ENCODE measurements around the gene NABP2. TPM values are rescaled to one million over a fixed set of nuclear protein-coding genes. Genes with fewer than 3 reads are reported as not detected.
A peak's percentile ranks its signal among the peaks of the same experiment; 100 is the strongest.

The NABP2 gene
- total and polyA plus RNA-seq, 2 donors (not counting 1 experiment from before 2014, with no cell fraction given), result 29.2 to 39.7 TPM

- Histone ChIP-seq H3K27ac (ENCODE audit: insufficient read depth, low read length) (peak overlapping the region; percentile 59), H3K9ac (ENCODE audit: insufficient read depth, low read length) (peak overlapping the region; percentile 71), H3K27me3 (ENCODE audit: control insufficient read depth, insufficient read depth, low read length) (no peaks in the 10 kb centered on the region), H3K36me3 (ENCODE audit: control insufficient read depth, insufficient read depth, low read length) (peaks cover 4% of the 10 kb centered on the region), H2AFZ (ENCODE audit: low read length) (no peak overlapping the region), H3K9me3 (ENCODE audit: control insufficient read depth, insufficient read depth, low read depth, low read length) (no peaks in the 10 kb centered on the region), H3K79me2 (ENCODE audit: control insufficient read depth, insufficient read depth, low read length) (peaks cover 31% of the 10 kb centered on the region), H3K4me2 (ENCODE audit: extremely low read depth, insufficient read depth, low read length) (peak overlapping the region; percentile 80), H4K20me1 (ENCODE audit: control insufficient read depth, extremely low read depth, insufficient read depth, low read length) (no peaks in the 10 kb centered on the region), H3K4me1 (ENCODE audit: control insufficient read depth, extremely low read depth, insufficient read depth, low read length) (peaks cover 4% of the 10 kb centered on the region), H3K4me3 (replicated peaks in 1 of 4; ENCODE audit: control extremely low read depth in 1 of 4, insufficient read depth in 1 of 4, low read depth in 3 of 4, low read length in 4 of 4) (peak overlapping the region; percentile 69 to 89 (median 85))
- no peak for DNase-seq (ENCODE audit: low read depth in 2 of 2)
- TF ChIP-seq CTCF (conservative IDR thresholded peaks at IDR 0.05 in 1 of 2, IDR thresholded peaks at IDR 0.05 in 1 of 2; ENCODE audit: low read depth in 1 of 2, low read length in 2 of 2) (no peak), EZH2 (IDR thresholded peaks at IDR 0.05; ENCODE audit: low read length, missing control alignments) (no peak)
These were observed 35.9 kb upstream of the NABP2 start for GRCh38 chr12:56188131-56188777.

GRCh38 chr12:56188778-56189098, 35.4 kb upstream of the NABP2 start:
- H3K9me3 ChIP-seq (ENCODE audit: control insufficient read depth, insufficient read depth, low read depth, low read length), result no peaks in the 10 kb centered on the region

More at GRCh38 chr12:56188778-56189098, 35.4 kb upstream of the NABP2 start:
- no peak for TF ChIP-seq CTCF (conservative IDR thresholded peaks at IDR 0.05 in 1 of 2, IDR thresholded peaks at IDR 0.05 in 1 of 2; ENCODE audit: low read depth in 1 of 2, low read length in 2 of 2)
- no peak for TF ChIP-seq EZH2 (IDR thresholded peaks at IDR 0.05; ENCODE audit: low read length, missing control alignments)
- Histone ChIP-seq H3K4me2 (ENCODE audit: extremely low read depth, insufficient read depth, low read length) (peak overlapping the region; percentile 80), H3K27me3 (ENCODE audit: control insufficient read depth, insufficient read depth, low read length) (no peaks in the 10 kb centered on the region), H2AFZ (ENCODE audit: low read length) (peak overlapping the region; percentile 27), H4K20me1 (ENCODE audit: control insufficient read depth, extremely low read depth, insufficient read depth, low read length) (no peaks in the 10 kb centered on the region), H3K4me1 (ENCODE audit: control insufficient read depth, extremely low read depth, insufficient read depth, low read length) (peaks cover 5% of the 10 kb centered on the region), H3K27ac (ENCODE audit: insufficient read depth, low read length) (peak overlapping the region; percentile 59), H3K4me3 (replicated peaks in 1 of 4; ENCODE audit: control extremely low read depth in 1 of 4, insufficient read depth in 1 of 4, low read depth in 3 of 4, low read length in 4 of 4) (peak overlapping the region; percentile 69 to 89 (median 85)), H3K36me3 (ENCODE audit: control insufficient read depth, insufficient read depth, low read length) (peaks cover 4% of the 10 kb centered on the region), H3K79me2 (ENCODE audit: control insufficient read depth, insufficient read depth, low read length) (peaks cover 31% of the 10 kb centered on the region), H3K9ac (ENCODE audit: insufficient read depth, low read length) (peak overlapping the region; percentile 71)
- DNase-seq (ENCODE audit: low read depth in 2 of 2), result no peak
